HCT116 (cell line): ENCODE measurements around the gene GJB4. TPM values are rescaled to one million over a fixed set of nuclear protein-coding genes. Genes with fewer than 3 reads are reported as not detected.

Experiments used
- ATAC-seq: fragments of 200-7000 bp; cut with Tn5 transposase; 2 replicates; pipeline ENCODE4 v1.9.1; 2020; ENCODE audit warnings: mild to moderate bottlenecking, moderate library complexity
- BruUV-seq: library from RNA; stranded (reverse); fragments of 400-500 nt; replicated peaks from 2 replicates; lab custom pipeline; 2021; lab: Mats Ljungman, UMichigan
- CTCF ChIA-PET: fragments of 300-600 bp; sonication (Branson Sonifier 250); formaldehyde crosslinking; loops from one replicate; lab custom pipeline; 2021; ENCODE audit warnings: antibody characterized with exemption; lab: Charles Lee
- POLR2A ChIA-PET: fragments of 300-600, 350-600 bp; sonication (Branson Sonifier 250); formaldehyde crosslinking; loops from one replicate; lab custom pipeline; 2021; ENCODE audit warnings: antibody characterized with exemption; lab: Charles Lee
- RAD21 ChIA-PET, 2 experiments: fragments of 300-600 bp; sonication (Branson Sonifier 250); formaldehyde crosslinking; loops; one replicate each; lab custom pipeline; 2023; ENCODE audit warnings: low total read pairs in 2 of 2; ENCODE audit not compliant: uncharacterized antibody in 2 of 2, unreplicated experiment in 2 of 2, low non-redundant PET in 1 of 2; lab: Charles Lee
- DNase-seq: peaks from one replicate; pipeline ENCODE4 v3.0.0-alpha.2; 2010; ENCODE audit warnings: low read depth, low spot score
- H2AFZ ChIP-seq: fragments of 200-600 bp; shearing (Covaris generic), sonication (generic); 2 replicates; pipeline ENCODE4 v1.6.1; 2017; ENCODE audit warnings: low read depth, mixed run types, mixed read lengths, antibody characterized with exemption, low read length; ENCODE audit not compliant: poor library complexity, severe bottlenecking
- H3K27ac ChIP-seq: 2 replicates; pipeline ENCODE4 v1.5.1; 2012; ENCODE audit warnings: low read depth, low read length
- H3K27me3 ChIP-seq: fragments of 200-600 bp; sonication (generic); 2 replicates; pipeline ENCODE4 v1.6.1; 2016; ENCODE audit warnings: mixed run types, low read length, mixed read lengths; ENCODE audit not compliant: insufficient read depth
- H3K36me3 ChIP-seq, 2 experiments: fragments of 200-500 bp in 1 of 2; fragments of 200-600 bp in 1 of 2; sonication (Bioruptor generic) in 1 of 2; sonication (generic) in 1 of 2; 2 replicates each; pipeline versions ENCODE4 v1.5.1 to v1.6.1; 2014 to 2016; ENCODE audit warnings: low read length in 2 of 2, inconsistent platforms in 1 of 2, mixed read lengths in 1 of 2, mixed run types in 1 of 2; ENCODE audit not compliant: insufficient read depth in 2 of 2, control insufficient read depth in 1 of 2
- H3K4me1 ChIP-seq, 2 experiments: fragments of 200-600 bp in 1 of 2; sonication (generic) in 1 of 2; 2 replicates each; pipeline versions ENCODE4 v1.5.1 to v1.6.1; 2012 to 2017; ENCODE audit warnings: low read length in 2 of 2, inconsistent platforms in 1 of 2, mild to moderate bottlenecking in 1 of 2, mixed read lengths in 1 of 2, mixed run types in 1 of 2, moderate library complexity in 1 of 2; ENCODE audit not compliant: insufficient read depth in 2 of 2, control insufficient read depth in 1 of 2
- H3K4me2 ChIP-seq: fragments of 200-600 bp; sonication (generic); 2 replicates; pipeline ENCODE4 v1.6.1; 2017; ENCODE audit warnings: mixed run types, low read length, mixed read lengths
- H3K4me3 ChIP-seq, 2 experiments: fragments of 200-600 bp in 1 of 2; sonication (generic) in 1 of 2; replicated peaks in 1 of 2; 2 replicates each; pipeline ENCODE4 v1.5.1; 2011 to 2016; ENCODE audit warnings: low read length in 2 of 2, control low read depth in 1 of 2, low read depth in 1 of 2, mild to moderate bottlenecking in 1 of 2, mixed read lengths in 1 of 2, mixed run types in 1 of 2
- H3K79me2 ChIP-seq: fragments of 200-600 bp; sonication (generic); 2 replicates; pipeline ENCODE4 v1.6.1; 2017; ENCODE audit warnings: mild to moderate bottlenecking, mixed run types, low read length, moderate library complexity, mixed read lengths; ENCODE audit not compliant: insufficient read depth
- H3K9ac ChIP-seq: fragments of 200-600 bp; sonication (generic); 2 replicates; pipeline ENCODE4 v1.6.1; 2016; ENCODE audit warnings: low read length, mixed read lengths
- H3K9me2 ChIP-seq: fragments of 200-600 bp; sonication (generic), shearing (Covaris generic); 2 replicates; pipeline ENCODE4 v1.6.1; 2017; ENCODE audit warnings: mixed run types, mild to moderate bottlenecking, moderate library complexity; ENCODE audit not compliant: insufficient read depth
- H3K9me3 ChIP-seq, 2 experiments: fragments of 200-500 bp in 1 of 2; fragments of 200-600 bp in 1 of 2; sonication (Bioruptor generic) in 1 of 2; sonication (generic) in 1 of 2; 2 replicates each; pipeline ENCODE4 v1.6.1; 2014 to 2017; ENCODE audit warnings: low read length in 2 of 2, mixed read lengths in 2 of 2, inconsistent platforms in 1 of 2, low read depth in 1 of 2, mild to moderate bottlenecking in 1 of 2, mixed run types in 1 of 2, moderate library complexity in 1 of 2; ENCODE audit not compliant: control insufficient read depth in 1 of 2, insufficient read depth in 1 of 2
- H4K20me1 ChIP-seq: fragments of 200-600 bp; sonication (generic), shearing (Covaris generic); 2 replicates; pipeline ENCODE4 v1.6.1; 2017; ENCODE audit warnings: mixed run types, mild to moderate bottlenecking, moderate library complexity; ENCODE audit not compliant: insufficient read depth
- ATF3 ChIP-seq: IDR thresholded peaks from 2 replicates; pipeline ENCODE4 v1.6.1; 2012
- CBX3 ChIP-seq: IDR thresholded peaks from 2 replicates; pipeline ENCODE4 v1.6.1; 2012; ENCODE audit warnings: low read depth
- CTCF ChIP-seq, 3 experiments: fragments of 200-600 bp in 1 of 3; sonication (generic) in 1 of 3; IDR thresholded peaks in 2 of 3; conservative IDR thresholded peaks in 1 of 3; 2 replicates each; pipeline ENCODE4 v1.5.1; 2012 to 2017; ENCODE audit warnings: low read depth in 2 of 3, low read length in 2 of 3, antibody characterized with exemption in 1 of 3, borderline replicate concordance in 1 of 3, control low read depth in 1 of 3, mild to moderate bottlenecking in 1 of 3, mixed read lengths in 1 of 3, mixed run types in 1 of 3, moderate library complexity in 1 of 3; ENCODE audit not compliant: insufficient read depth in 1 of 3
- EGR1 ChIP-seq: IDR thresholded peaks from 2 replicates; pipeline ENCODE4 v1.6.1; 2012; ENCODE audit warnings: low read depth
- ELF1 ChIP-seq: IDR thresholded peaks from 2 replicates; pipeline ENCODE4 v1.6.1; 2012; ENCODE audit warnings: low read depth, borderline replicate concordance
- EZH2 ChIP-seq: fragments of 200-600 bp; sonication (generic); IDR thresholded peaks from 2 replicates; pipeline ENCODE4 v1.6.1; 2017; ENCODE audit warnings: antibody characterized with exemption, mixed run types
- EZH2phosphoT487 ChIP-seq: fragments of 200-600 bp; IDR thresholded peaks from 2 replicates; pipeline ENCODE4 v1.6.1; 2018; ENCODE audit warnings: antibody characterized with exemption, borderline replicate concordance
- FOSL1 ChIP-seq: IDR thresholded peaks from 2 replicates; pipeline ENCODE4 v1.6.1; 2012; ENCODE audit warnings: low read depth
- JUND ChIP-seq: IDR thresholded peaks from 2 replicates; pipeline ENCODE4 v1.6.1; 2012
- MAX ChIP-seq: IDR thresholded peaks from 2 replicates; pipeline ENCODE4 v1.6.1; 2012
- POLR2A ChIP-seq: IDR thresholded peaks from 2 replicates; pipeline ENCODE4 v1.7.0; 2011; ENCODE audit warnings: borderline replicate concordance; ENCODE audit not compliant: insufficient read depth, insufficient read length; ENCODE audit errors: extremely low read depth
- POLR2AphosphoS5 ChIP-seq: IDR thresholded peaks from 2 replicates; pipeline ENCODE4 v1.6.1; 2011; ENCODE audit warnings: mild to moderate bottlenecking, low read depth, low read length, moderate library complexity
- RAD21 ChIP-seq: IDR thresholded peaks from 2 replicates; pipeline ENCODE4 v1.6.1; 2012; ENCODE audit warnings: low read depth, mild to moderate bottlenecking
- REST ChIP-seq: IDR thresholded peaks from 2 replicates; pipeline ENCODE4 v1.6.1; 2012; ENCODE audit warnings: low read depth
- SIN3A ChIP-seq: IDR thresholded peaks from 2 replicates; pipeline ENCODE4 v1.6.1; 2012; ENCODE audit warnings: low read depth
- SP1 ChIP-seq: IDR thresholded peaks from 2 replicates; pipeline ENCODE4 v1.6.1; 2012; ENCODE audit warnings: low read depth
- SRF ChIP-seq: IDR thresholded peaks from 2 replicates; pipeline ENCODE4 v1.6.1; 2012; ENCODE audit warnings: low read depth
- ZBTB33 ChIP-seq: IDR thresholded peaks from 2 replicates; pipeline ENCODE4 v1.6.1; 2011; ENCODE audit warnings: mild to moderate bottlenecking, low read length, moderate library complexity; ENCODE audit not compliant: insufficient replicate concordance; ENCODE audit errors: extremely low read depth
- ZFX ChIP-seq: fragments of 450-650 bp; IDR thresholded peaks from 2 replicates; pipeline ENCODE4 v1.6.1; 2017
- ZNF274 ChIP-seq: fragments of 200-500 bp; sonication (Bioruptor generic); IDR thresholded peaks from 2 replicates; pipeline ENCODE4 v1.6.1; 2014; ENCODE audit warnings: mild to moderate bottlenecking, low read depth, low read length, inconsistent platforms
- intact Hi-C: fragments of 100-400 bp; cut with micrococcal nuclease; formaldehyde crosslinking; loops from 2 replicates; pipeline ENCODE4 v1.10.0; 2022
- total RNA-seq: library from RNA; stranded (reverse); gene quantifications from one replicate; pipeline ENCODE4 v1.2.1, GENCODE V29; 2021; ENCODE audit not compliant: unreplicated experiment

Gene GJB4
- total RNA-seq, 1 experiment from 2014 or later, result 2.0 TPM

- TF ChIP-seq ZBTB33 (no peak), SIN3A (no peak)
Observed at GRCh38 chr1:34758751-34759150, 789 bp upstream of the GJB4 start (continued).

- H3K4me2 ChIP-seq, result no peak overlapping the region
- no peak for DNase-seq
- ChIA-PET POLR2A (no interaction called here), CTCF (no interaction called here), RAD21 (no interaction called here)
- no TSS peak for BruUV-seq
- no peak overlapping the region for H3K9ac ChIP-seq
- intact Hi-C loops, result no loop called here
- peak overlapping the region; percentile 87; the same call in 1 of the 2 replicates for H3K27ac ChIP-seq
- H3K9me2 ChIP-seq, result no peaks in the 10 kb centered on the region
- H2AFZ ChIP-seq, result no peak overlapping the region
- no peak overlapping the region for H3K4me3 ChIP-seq
- H3K9me3 ChIP-seq, result no peaks in the 10 kb centered on the region
- no peaks in the 10 kb centered on the region for H3K79me2 ChIP-seq
- no peak for ATAC-seq
- H3K36me3 ChIP-seq, result no peaks in the 10 kb centered on the region
- peaks cover 43 to 61% of the 10 kb centered on the region in 2 experiments for H3K4me1 ChIP-seq
- H3K27me3 ChIP-seq, result no peaks in the 10 kb centered on the region
- H4K20me1 ChIP-seq, result no peaks in the 10 kb centered on the region
- TF ChIP-seq EZH2 (no peak), POLR2A (no peak), SP1 (no peak), ATF3 (no peak), MAX (no peak), CTCF (IDR thresholded peaks at IDR 0.05 in 2 of 3, conservative IDR thresholded peaks at IDR 0.05 in 1 of 3; ENCODE audit: borderline replicate concordance in 1 of 3, insufficient read depth in 1 of 3, low read depth in 2 of 3, low read length in 2 of 3) (no peak), REST (no peak), EGR1 (no peak), ELF1 (no peak), FOSL1 (no peak), ZFX (no peak), EZH2phosphoT487 (no peak), RAD21 (no peak), CBX3 (no peak), POLR2AphosphoS5 (no peak), SRF (no peak), ZNF274 (no peak), SIN3A (no peak), JUND (no peak)
Observed at GRCh38 chr1:34761176-34761761, 1.7 kb downstream of the GJB4 start.
